GM12878 (cell line): ENCODE measurements around the gene SLF1. TPM values are rescaled to one million over a fixed set of nuclear protein-coding genes. Genes with fewer than 3 reads are reported as not detected.
A peak's percentile ranks its signal among the peaks of the same experiment; 100 is the strongest.

ENCODE experiments used
- ATAC-seq: fragments of 200-7000 bp; cut with Tn5 transposase; 3 replicates; pipeline ENCODE4 v1.9.1; 2020; ENCODE audit warnings: mild to moderate bottlenecking, moderate library complexity
- BruUV-seq: library from RNA; stranded (reverse); fragments of 400-500 nt; replicated peaks from 2 replicates; lab custom pipeline; 2021; lab: Mats Ljungman, UMichigan
- CTCF ChIA-PET: fragments of 300-600 bp; sonication (Branson Sonifier 250); formaldehyde crosslinking; extraction: SDS; loops from one replicate; lab custom pipeline; 2021; ENCODE audit warnings: inconsistent platforms; lab: Yijun Ruan, JAX
- POLR2A ChIA-PET: fragments of 350-600 bp; formaldehyde crosslinking; extraction: SDS; loops from one replicate; lab custom pipeline; 2021; ENCODE audit warnings: inconsistent platforms; lab: Charles Lee
- RAD21 ChIA-PET: fragments of 300-600 bp; sonication (Branson Sonifier 250); formaldehyde crosslinking; loops from one replicate; lab custom pipeline; 2023; ENCODE audit warnings: antibody characterized with exemption; ENCODE audit not compliant: unreplicated experiment; lab: Charles Lee
- SMC1A ChIA-PET: fragments of 300-600 bp; sonication (Branson Sonifier 250); formaldehyde crosslinking; loops from one replicate; lab custom pipeline; 2023; ENCODE audit not compliant: unreplicated experiment, uncharacterized antibody; lab: Charles Lee
- DNase-seq: peaks from one replicate; pipeline ENCODE4 v3.0.0-alpha.2; 2011; ENCODE audit warnings: low read depth, low spot score
- FAIRE-seq: peaks from 3 replicates; lab custom pipeline; 2011; peaks lifted over from hg19 to GRCh38; lab: Jason Lieb, UNC
- H2AFZ ChIP-seq: 2 replicates; pipeline ENCODE4 v1.6.0; 2011; ENCODE audit warnings: low read depth, low read length, control low read depth; ENCODE audit not compliant: control insufficient read depth
- H3K27ac ChIP-seq: 2 replicates; pipeline ENCODE4 v1.5.1; 2011; ENCODE audit warnings: control low read depth; ENCODE audit not compliant: control insufficient read depth, insufficient read depth
- H3K27me3 ChIP-seq, 2 experiments: replicated peaks in 1 of 2; 2 replicates each; pipeline versions ENCODE4 v1.6.0 to v1.6.1; 2011; ENCODE audit warnings: low read length in 1 of 2; ENCODE audit not compliant: control insufficient read depth in 2 of 2, insufficient read depth in 2 of 2
- H3K36me3 ChIP-seq, 2 experiments: 2 replicates each; pipeline ENCODE4 v1.5.1; 2011; ENCODE audit warnings: low read length in 1 of 2; ENCODE audit not compliant: control insufficient read depth in 2 of 2, insufficient read depth in 2 of 2
- H3K4me1 ChIP-seq: 2 replicates; pipeline ENCODE4 v1.6.1; 2011; ENCODE audit warnings: mild to moderate bottlenecking, low read length, moderate library complexity, mixed read lengths; ENCODE audit not compliant: control insufficient read depth, insufficient read depth
- H3K4me2 ChIP-seq: 2 replicates; pipeline ENCODE4 v1.6.0; 2011; ENCODE audit warnings: control low read depth; ENCODE audit not compliant: control insufficient read depth, insufficient read depth
- H3K4me3 ChIP-seq: fragments of 200-600 bp; sonication (generic); 2 replicates; pipeline ENCODE4 v1.5.1; 2016
- H3K79me2 ChIP-seq: 2 replicates; pipeline ENCODE4 v1.6.0; 2011; ENCODE audit warnings: low read length; ENCODE audit not compliant: control insufficient read depth, insufficient read depth
- H3K9ac ChIP-seq: 2 replicates; pipeline ENCODE4 v1.8.0; 2011; ENCODE audit warnings: low read length, control low read depth, mixed read lengths; ENCODE audit not compliant: control insufficient read depth, insufficient read depth
- H3K9me3 ChIP-seq: replicated peaks from 3 replicates; pipeline ENCODE4 v1.5.1; 2011; ENCODE audit warnings: mild to moderate bottlenecking, low read length; ENCODE audit not compliant: control insufficient read depth, insufficient read depth
- H4K20me1 ChIP-seq: 2 replicates; pipeline ENCODE4 v1.6.0; 2011; ENCODE audit not compliant: control insufficient read depth, insufficient read depth
- ATF2 ChIP-seq: IDR thresholded peaks from 2 replicates; pipeline ENCODE4 v1.6.1; 2012; ENCODE audit warnings: low read length, inconsistent platforms
- CBX5 ChIP-seq: sonication (generic); IDR thresholded peaks from 2 replicates; pipeline ENCODE4 v1.6.1; 2016; ENCODE audit warnings: low read depth, moderate library complexity, mild to moderate bottlenecking, inconsistent platforms
- EP300 ChIP-seq, 2 experiments: fragments of 150-350 bp in 1 of 2; IDR thresholded peaks; 2 replicates each; pipeline ENCODE4 v1.6.1; 2011 to 2012; ENCODE audit warnings: low read depth in 2 of 2, low read length in 2 of 2, borderline replicate concordance in 1 of 2, improper control_type of control experiment in 1 of 2, inconsistent platforms in 1 of 2; ENCODE audit not compliant: control insufficient read depth in 1 of 2
- IRF4 ChIP-seq: IDR thresholded peaks from 2 replicates; pipeline ENCODE4 v1.6.1; 2011; ENCODE audit warnings: low read depth, low read length
- MAX ChIP-seq: IDR thresholded peaks from 2 replicates; pipeline ENCODE4 v1.6.1; 2012; ENCODE audit warnings: low read depth, low read length, improper control_type of control experiment
- MEF2A ChIP-seq: IDR thresholded peaks from 2 replicates; pipeline ENCODE4 v1.6.1; 2011; ENCODE audit warnings: low read depth, mild to moderate bottlenecking, low read length, moderate library complexity; ENCODE audit not compliant: insufficient read depth
- MEF2B ChIP-seq: fragments of 450-650 bp; IDR thresholded peaks from 2 replicates; pipeline ENCODE4 v1.6.1; 2018; ENCODE audit warnings: mild to moderate bottlenecking, moderate library complexity; ENCODE audit not compliant: partially characterized antibody, poor library complexity, severe bottlenecking
- NFIC ChIP-seq: IDR thresholded peaks from 2 replicates; pipeline ENCODE4 v1.6.1; 2012; ENCODE audit warnings: low read depth, mild to moderate bottlenecking, inconsistent platforms, low read length, moderate library complexity
- RELB ChIP-seq: fragments of 450-650 bp; IDR thresholded peaks from 2 replicates; pipeline ENCODE4 v1.6.1; 2017; ENCODE audit warnings: low read depth, mild to moderate bottlenecking, moderate library complexity
- RFX5 ChIP-seq: IDR thresholded peaks from 2 replicates; pipeline ENCODE4 v1.6.1; 2011; ENCODE audit warnings: low read depth, low read length, improper control_type of control experiment
- RUNX3 ChIP-seq: IDR thresholded peaks from 2 replicates; pipeline ENCODE4 v1.6.1; 2012; ENCODE audit warnings: low read length, inconsistent platforms
- ZZZ3 ChIP-seq: IDR thresholded peaks from 2 replicates; pipeline ENCODE4 v1.6.1; 2011; ENCODE audit warnings: low read depth; ENCODE audit not compliant: control insufficient read depth, insufficient read length
- WGBS: methylation state at CpG from one replicate; pipeline ENCODE4 v1.1.6; 2016; ENCODE audit warnings: low lambda C conversion rate; ENCODE audit not compliant: insufficient replicate concordance, insufficient coverage; ENCODE audit errors: missing lambda C conversion rate; 5-methylcytosine and 5-hydroxymethylcytosine counted together
- in situ Hi-C: fragments of 300-500 bp; cut with MboI; formaldehyde crosslinking; loops from 9 replicates; pipeline ENCODE4 v1.14.3; 2018; ENCODE audit warnings: mixed read lengths
- intact Hi-C: fragments of 100-400 bp; cut with micrococcal nuclease; formaldehyde crosslinking; loops from one replicate; pipeline ENCODE4 v1.14.2; 2022; ENCODE audit not compliant: unreplicated experiment
- polyA plus RNA-seq, 11 experiments: library from polyadenylated mRNA; depleted of rRNA in 4 of 11; unstranded in 6 of 11; stranded (reverse) in 5 of 11; fragments of >200 nt; fragmentation: Nextera tagmentation in 4 of 11; fragmentation: Illumina TruSeq in 1 of 11; extraction: Ambion mirVana in 4 of 11; extraction: Trizol in 1 of 11; gene quantifications; 1 replicate in 1 of 11; 2 replicates in 10 of 11; pipeline versions ENCODE4 v1.2.1 to v1.2.3, GENCODE V29; 2011 to 2016; ENCODE audit warnings: inconsistent platforms in 2 of 11, missing spikeins in 2 of 11, low read depth in 1 of 11
- total RNA-seq, 4 experiments: library from RNA; depleted of rRNA in 3 of 4; stranded (reverse); fragments of >200 nt in 3 of 4; fragmentation: Illumina TruSeq in 1 of 4; extraction: Trizol in 1 of 4; gene quantifications; 2 replicates each; pipeline versions ENCODE4 v1.2.1 to v1.2.3, GENCODE V29; 2013 to 2021

SLF1 gene
- total and polyA plus RNA-seq, 10 of the 15 experiments (the other 5 are each of a cell fraction or from before 2014, with no cell fraction given), result 8.1 to 27.0 (median 13.4) TPM

- peaks cover 7% of the 10 kb centered on the region for H3K9me3 ChIP-seq
- RAD21 ChIA-PET, result interaction anchor here (0.6 to 1.1 kb wide), 3 partner anchors 11 to 162 kb away, joined by 3 read pairs; no protein-coding TSS in a partner anchor
- H3K79me2 ChIP-seq, result no peaks in the 10 kb centered on the region; the same call in none of the 2 replicates
- 28% methylated on average over 2 of the region's 2 CpGs for WGBS
- DNase-seq (peak; percentile 41), ATAC-seq (peak; percentile 99), FAIRE-seq (peak; percentile 89)
- CTCF ChIA-PET, result interaction anchor here (0.6 to 0.7 kb wide), 2 partner anchors 10 to 387 kb away, joined by 3 read pairs; no protein-coding TSS in a partner anchor
- SMC1A ChIA-PET, result interaction anchor here (0.8 to 2.2 kb wide), 4 partner anchors 9 to 55 kb away, joined by 3 to 10 read pairs (median 6); no protein-coding TSS in a partner anchor
- no peak overlapping the region for H3K4me3 ChIP-seq
- TF ChIP-seq IRF4 (no peak), MEF2A (peak; percentile 96), NFIC (peak; percentile 38; the same call in 1 of the 2 replicates), RFX5 (no peak), ZZZ3 (no peak), MEF2B (peak; percentile 71), ATF2 (peak; percentile 59; the same call in 1 of the 2 replicates), EP300 (IDR thresholded peaks at IDR 0.05; ENCODE audit: borderline replicate concordance in 1 of 2, control insufficient read depth in 1 of 2, low read depth in 2 of 2, low read length in 2 of 2) (peak in 1 of 2 experiments; percentile 54; a peak in 1 of 4 replicates), RUNX3 (peak; percentile 71), CBX5 (0 out of 2 replicates have a peak, but pooled peaks have one; percentile 59), RELB (no peak), MAX (no peak)
- H2AFZ ChIP-seq, result peak overlapping the region; percentile 53
- H4K20me1 ChIP-seq, result no peaks in the 10 kb centered on the region
- POLR2A ChIA-PET, result interaction anchor here (0.7 kb wide), 1 partner anchor 28 kb away, joined by 3 read pairs; no protein-coding TSS in a partner anchor
- H3K27me3 ChIP-seq, result no peaks in the 10 kb centered on the region
- no TSS peak for BruUV-seq
- H3K36me3 ChIP-seq, result peaks cover 0 to 8% of the 10 kb centered on the region in 2 experiments; a peak in 2 of 4 replicates
- in situ Hi-C loops, result no loop called here
- intact Hi-C loops, result no loop called here
- peak overlapping the region; percentile 46 for H3K27ac ChIP-seq
- no peak overlapping the region; the same call in 1 of the 2 replicates for H3K9ac ChIP-seq
- H3K4me1 ChIP-seq, result peaks cover 7% of the 10 kb centered on the region
- peak overlapping the region; percentile 67 for H3K4me2 ChIP-seq
These were observed 13.6 kb downstream of the SLF1 start for GRCh38 chr5:94632024-94632423.
